ENCODE measurements around the gene MRPL40. TPM values are rescaled to one million over a fixed set of nuclear protein-coding genes. Genes with fewer than 3 reads are reported as not detected.

The MRPL40 gene
- total and polyA plus RNA-seq, 2 of the 13 experiments (the other 11 are each of a cell fraction or from before 2014, with no cell fraction given) = 42.7 to 79.7 TPM

- intact Hi-C loops (cut with micrococcal nuclease; ENCODE audit: unreplicated experiment) = no loop called here
- Histone ChIP-seq H4K20me1 (ENCODE audit: insufficient read depth, low read length) (0 out of 2 replicates have a peak, but pooled peaks cover under 1% of the 10 kb centered on the region), H3K4me3 (replicated peaks in 1 of 3; ENCODE audit: insufficient read depth in 1 of 3, low read depth in 2 of 3, low read length in 3 of 3) (no peak overlapping the region), H3K9me3 (ENCODE audit: low read length) (no peaks in the 10 kb centered on the region), H3K4me2 (ENCODE audit: low read depth, low read length) (no peak overlapping the region), H3K9ac (ENCODE audit: insufficient read depth, low read depth, low read length) (no peak overlapping the region), H3K79me2 (ENCODE audit: insufficient read depth, low read length) (peaks cover 11% of the 10 kb centered on the region), H3K36me3 (replicated peaks in 1 of 2; ENCODE audit: control insufficient read depth in 1 of 2, insufficient read depth in 2 of 2, low read length in 2 of 2) (peaks cover 30 to 82% of the 10 kb centered on the region in 2 experiments; a peak in 4 of 5 replicates), H3K4me1 (ENCODE audit: insufficient read depth, low read length) (peaks cover 11% of the 10 kb centered on the region), H2AFZ (ENCODE audit: low read length) (no peak overlapping the region), H3K27me3 (ENCODE audit: control insufficient read depth in 1 of 2, insufficient read depth in 2 of 2, low read length in 2 of 2) (no peaks in the 10 kb centered on the region), H3K27ac (ENCODE audit: extremely low read length, insufficient read depth, low read length) (no peak overlapping the region)
- in situ Hi-C loops (cut with HindIII; ENCODE audit: extremely low pct_ligation_motif_present, low pct_unique_long_range_greater_than_20kb) = no loop called here
- ATAC-seq (no peak), DNase-seq (ENCODE audit: low spot score) (no peak), FAIRE-seq (no peak)
- CTCF ChIA-PET (ENCODE audit: low intra/inter-chr PET ratio, low total read pairs) = no interaction called here
- no TSS peak for BruUV-seq (replicated peaks)
- POLR2A ChIA-PET = no interaction called here
- 98% methylated on average over 3 of the region's 3 CpGs for WGBS (ENCODE audit: low lambda C conversion rate)
- TF ChIP-seq RBM22 (optimal IDR thresholded peaks at IDR 0.05; ENCODE audit: low read length) = peak; percentile 27
- TF ChIP-seq RBFOX2 (IDR thresholded peaks at IDR 0.05; ENCODE audit: low read depth, low read length) = no peak
These were observed 26.0 kb upstream of the MRPL40 start for GRCh38 chr22:19406281-19406811.

- Histone ChIP-seq H3K36me3 (replicated peaks in 1 of 2; ENCODE audit: control insufficient read depth in 1 of 2, insufficient read depth in 2 of 2, low read length in 2 of 2) (peaks cover 27 to 82% of the 10 kb centered on the region in 2 experiments; a peak in 4 of 5 replicates), H3K79me2 (ENCODE audit: insufficient read depth, low read length) (peaks cover 14% of the 10 kb centered on the region), H3K4me1 (ENCODE audit: insufficient read depth, low read length) (peaks cover 11% of the 10 kb centered on the region), H3K27ac (ENCODE audit: extremely low read length, insufficient read depth, low read length) (no peak overlapping the region), H4K20me1 (ENCODE audit: insufficient read depth, low read length) (peaks cover 6% of the 10 kb centered on the region; the same call in 1 of the 2 replicates), H3K9me3 (ENCODE audit: low read length) (no peaks in the 10 kb centered on the region), H3K4me3 (replicated peaks in 1 of 3; ENCODE audit: insufficient read depth in 1 of 3, low read depth in 2 of 3, low read length in 3 of 3) (no peak overlapping the region), H3K4me2 (ENCODE audit: low read depth, low read length) (no peak overlapping the region), H3K9ac (ENCODE audit: insufficient read depth, low read depth, low read length) (no peak overlapping the region), H2AFZ (ENCODE audit: low read length) (no peak overlapping the region), H3K27me3 (ENCODE audit: control insufficient read depth in 1 of 2, insufficient read depth in 2 of 2, low read length in 2 of 2) (no peaks in the 10 kb centered on the region)
- ChIA-PET POLR2A (no interaction called here), CTCF (ENCODE audit: low intra/inter-chr PET ratio, low total read pairs) (no interaction called here)
- intact Hi-C loops (cut with micrococcal nuclease; ENCODE audit: unreplicated experiment) = no loop called here
- in situ Hi-C loops (cut with HindIII; ENCODE audit: extremely low pct_ligation_motif_present, low pct_unique_long_range_greater_than_20kb) = no loop called here
- ATAC-seq (no peak), DNase-seq (ENCODE audit: low spot score) (no peak), FAIRE-seq (no peak)
- TF ChIP-seq SIX4 (CRISPR knock-in tag; IDR thresholded peaks at IDR 0.05) = no peak
- TF ChIP-seq MAZ (IDR thresholded peaks at IDR 0.05; ENCODE audit: borderline replicate concordance, low read depth, low read length) = no peak
- no peak for TF ChIP-seq MAZ (CRISPR knock-in tag; IDR thresholded peaks at IDR 0.05; ENCODE audit: low read depth)
- TF ChIP-seq ZFP36L1 (CRISPR knock-in tag; IDR thresholded peaks at IDR 0.05) = no peak
- no peak for TF ChIP-seq ZNF788 (CRISPR knock-in tag; IDR thresholded peaks at IDR 0.05; ENCODE audit: borderline replicate concordance)
- no TSS peak for BruUV-seq (replicated peaks)
- 97% methylated on average over 4 of the region's 4 CpGs for WGBS (ENCODE audit: low lambda C conversion rate)
These were observed 25.5 kb upstream of the MRPL40 start for GRCh38 chr22:19406846-19407245.
